Activated CD8-positive, alpha-beta memory T cell treated with anti-CD3 and anti-CD28 coated beads, Interleukin-2, amount 10 ng/mL, durations not matched to agents 7 days and 5 days (primary cell): Measurements from ENCODE around the gene ZNF235. TPM values are rescaled to one million over a fixed set of nuclear protein-coding genes. Genes with fewer than 3 reads are reported as not detected.
A peak's percentile ranks its signal among the peaks of the same experiment; 100 is the strongest.
"Not testable (repeated sequence)": the region's sequence is repeated elsewhere in the genome, so short reads cannot be mapped to it uniquely, and the experiment has no call there.

ENCODE experiments used
- ATAC-seq: fragments of 150-1000 bp; cut with Tn5 transposase; one replicate; pipeline ENCODE4 v1.10.0; 2021; ENCODE audit warnings: moderate library complexity
- CTCF ChIA-PET: fragments of 350-600 bp; sonication (Branson Sonifier 250); formaldehyde crosslinking; loops from one replicate; lab custom pipeline; 2021; ENCODE audit warnings: antibody characterized with exemption; lab: Charles Lee
- DNase-seq: peaks from one replicate; pipeline ENCODE4 v3.0.0-alpha.2; 2020
- H3K27ac Mint-ChIP-seq: one replicate; pipeline ENCODE4 v1.8.0; 2021; ENCODE audit warnings: mild to moderate bottlenecking, mixed read lengths
- H3K27me3 Mint-ChIP-seq: one replicate; pipeline ENCODE4 v1.8.0; 2021; ENCODE audit warnings: mixed read lengths
- H3K36me3 Mint-ChIP-seq: one replicate; pipeline ENCODE4 v1.8.0; 2021; ENCODE audit warnings: mild to moderate bottlenecking, mixed read lengths
- H3K4me1 Mint-ChIP-seq: one replicate; pipeline ENCODE4 v1.8.0; 2021; ENCODE audit warnings: mixed read lengths
- H3K4me3 Mint-ChIP-seq: one replicate; pipeline ENCODE4 v1.8.0; 2021; ENCODE audit warnings: mild to moderate bottlenecking, moderate library complexity, mixed read lengths
- H3K9me3 Mint-ChIP-seq: one replicate; pipeline ENCODE4 v1.8.0; 2022; ENCODE audit warnings: low read depth, mixed read lengths
- total RNA-seq, 2 experiments: library from RNA; stranded (reverse); gene quantifications; one replicate each; pipeline ENCODE4 v1.2.3, GENCODE V29; 2021

Gene ZNF235
- total RNA-seq, 2 experiments from 2014 or later, result 6.8 to 7.1 TPM

- Mint-ChIP-seq H3K36me3 (peaks cover 35% of the 10 kb centered on the region), H3K4me1 (no peaks in the 10 kb centered on the region), H3K4me3 (no peak overlapping the region), H3K27ac (no peak overlapping the region), H3K9me3 (peaks cover 34% of the 10 kb centered on the region), H3K27me3 (no peaks in the 10 kb centered on the region)
- DNase-seq (no peak), ATAC-seq (no peak)
- CTCF ChIA-PET, result no interaction called here
Measured at GRCh38 chr19:44284968-44285367, 19.9 kb downstream of the ZNF235 start.

GRCh38 chr19:44282846-44283245 lies 22.0 kb downstream of the ZNF235 start:
- ATAC-seq (no peak), DNase-seq (no peak)
- H3K27ac Mint-ChIP-seq, result no peak overlapping the region
- no peaks in the 10 kb centered on the region for H3K4me1 Mint-ChIP-seq
- H3K4me3 Mint-ChIP-seq, result no peak overlapping the region
- peaks cover 14% of the 10 kb centered on the region for H3K36me3 Mint-ChIP-seq
- CTCF ChIA-PET, result no interaction called here
- H3K9me3 Mint-ChIP-seq, result peaks cover 32% of the 10 kb centered on the region
- no peaks in the 10 kb centered on the region for H3K27me3 Mint-ChIP-seq

GRCh38 chr19:44280916-44281315 lies 23.9 kb downstream of the ZNF235 start:
- Mint-ChIP-seq H3K9me3 (peaks cover 29% of the 10 kb centered on the region), H3K4me1 (no peaks in the 10 kb centered on the region), H3K36me3 (peaks cover 7% of the 10 kb centered on the region), H3K4me3 (no peak overlapping the region), H3K27ac (no peak overlapping the region), H3K27me3 (no peaks in the 10 kb centered on the region)
- DNase-seq, result no peak
- CTCF ChIA-PET, result no interaction called here
- no peak for ATAC-seq

- peaks cover 39% of the 10 kb centered on the region for H3K9me3 Mint-ChIP-seq
- DNase-seq (no peak), ATAC-seq (no peak)
- H3K27ac Mint-ChIP-seq, result no peak overlapping the region
- H3K27me3 Mint-ChIP-seq, result no peaks in the 10 kb centered on the region
- H3K36me3 Mint-ChIP-seq, result peaks cover 19% of the 10 kb centered on the region
- CTCF ChIA-PET, result no interaction called here
- H3K4me1 Mint-ChIP-seq, result no peaks in the 10 kb centered on the region
- no peak overlapping the region for H3K4me3 Mint-ChIP-seq
Measured at GRCh38 chr19:44278181-44278690, 26.6 kb downstream of the ZNF235 start.

- CTCF ChIA-PET, result no interaction called here
- no peak for ATAC-seq
- no peak for DNase-seq
- Mint-ChIP-seq H3K9me3 (peaks cover 45% of the 10 kb centered on the region), H3K27ac (no peak overlapping the region), H3K4me3 (no peak overlapping the region), H3K36me3 (peaks cover 22% of the 10 kb centered on the region), H3K27me3 (no peaks in the 10 kb centered on the region), H3K4me1 (no peaks in the 10 kb centered on the region)
Measured at GRCh38 chr19:44277331-44277730, 27.5 kb downstream of the ZNF235 start.

- Mint-ChIP-seq H3K36me3 (peaks cover 22% of the 10 kb centered on the region), H3K27me3 (no peaks in the 10 kb centered on the region), H3K27ac (no peak overlapping the region), H3K4me3 (peak overlapping the region; percentile 60), H3K9me3 (peaks cover 19% of the 10 kb centered on the region), H3K4me1 (peaks cover 12% of the 10 kb centered on the region)
- CTCF ChIA-PET, result no interaction called here
- DNase-seq, result no peak
- no peak for ATAC-seq
Measured at GRCh38 chr19:44260695-44261446, 44.0 kb downstream of the ZNF235 start.

- CTCF ChIA-PET, result interaction anchor here (1.2 kb wide), 1 partner anchor 43 kb away, joined by 3 read pairs; no protein-coding TSS in a partner anchor
- DNase-seq (no peak), ATAC-seq (no peak)
- no peaks in the 10 kb centered on the region for H3K27me3 Mint-ChIP-seq
- H3K27ac Mint-ChIP-seq, result peak overlapping the region; percentile 74
- peak overlapping the region; percentile 60 for H3K4me3 Mint-ChIP-seq
- H3K36me3 Mint-ChIP-seq, result peaks cover 25% of the 10 kb centered on the region
- H3K4me1 Mint-ChIP-seq, result peaks cover 12% of the 10 kb centered on the region
- H3K9me3 Mint-ChIP-seq, result peaks cover 24% of the 10 kb centered on the region
Measured at GRCh38 chr19:44260343-44260681, 44.5 kb downstream of the ZNF235 start.

GRCh38 chr19:44258835-44259413 lies 45.9 kb downstream of the ZNF235 start:
- Mint-ChIP-seq H3K27ac (no peak overlapping the region), H3K4me1 (peaks cover 12% of the 10 kb centered on the region), H3K4me3 (no peak overlapping the region), H3K27me3 (no peaks in the 10 kb centered on the region), H3K36me3 (peaks cover 30% of the 10 kb centered on the region), H3K9me3 (peaks cover 32% of the 10 kb centered on the region)
- CTCF ChIA-PET, result no interaction called here
- no peak for DNase-seq
- ATAC-seq, result no peak

GRCh38 chr19:44258136-44258535 lies 46.7 kb downstream of the ZNF235 start:
- DNase-seq, result no peak
- Mint-ChIP-seq H3K9me3 (peaks cover 32% of the 10 kb centered on the region), H3K36me3 (peaks cover 30% of the 10 kb centered on the region), H3K27ac (no peak overlapping the region), H3K4me1 (peaks cover 12% of the 10 kb centered on the region), H3K27me3 (no peaks in the 10 kb centered on the region), H3K4me3 (no peak overlapping the region)
- CTCF ChIA-PET, result no interaction called here
- ATAC-seq, result no peak

GRCh38 chr19:44255705-44256411 lies 49.0 kb downstream of the ZNF235 start:
- CTCF ChIA-PET, result no interaction called here
- H3K36me3 Mint-ChIP-seq, result peaks cover 29% of the 10 kb centered on the region
- H3K27ac Mint-ChIP-seq, result no peak overlapping the region
- ATAC-seq, result no peak
- peaks cover 12% of the 10 kb centered on the region for H3K4me1 Mint-ChIP-seq
- H3K9me3 Mint-ChIP-seq, result peaks cover 43% of the 10 kb centered on the region
- DNase-seq, result no peak
- H3K27me3 Mint-ChIP-seq, result no peaks in the 10 kb centered on the region
- H3K4me3 Mint-ChIP-seq, result no peak overlapping the region

- H3K9me3 Mint-ChIP-seq, result peaks cover 52% of the 10 kb centered on the region
- DNase-seq, result no peak
- CTCF ChIA-PET, result no interaction called here
- peaks cover 2% of the 10 kb centered on the region for H3K4me1 Mint-ChIP-seq
- no peak overlapping the region for H3K27ac Mint-ChIP-seq
- peaks cover 34% of the 10 kb centered on the region for H3K36me3 Mint-ChIP-seq
- H3K27me3 Mint-ChIP-seq, result no peaks in the 10 kb centered on the region
- no peak overlapping the region for H3K4me3 Mint-ChIP-seq
- no peak for ATAC-seq
Measured at GRCh38 chr19:44254496-44254895, 50.3 kb downstream of the ZNF235 start.

- peaks cover 36% of the 10 kb centered on the region for H3K36me3 Mint-ChIP-seq
- CTCF ChIA-PET, H3K4me3 Mint-ChIP-seq, H3K27ac Mint-ChIP-seq, H3K27me3 Mint-ChIP-seq, H3K4me1 Mint-ChIP-seq, DNase-seq, ATAC-seq: not testable (repeated sequence)
- peaks cover 54% of the 10 kb centered on the region for H3K9me3 Mint-ChIP-seq
Measured at GRCh38 chr19:44253392-44253791, 51.4 kb downstream of the ZNF235 start.

- H3K27me3 Mint-ChIP-seq, CTCF ChIA-PET, DNase-seq, H3K27ac Mint-ChIP-seq, H3K4me1 Mint-ChIP-seq, H3K4me3 Mint-ChIP-seq, ATAC-seq: not testable (repeated sequence)
- peaks cover 49% of the 10 kb centered on the region for H3K9me3 Mint-ChIP-seq
- peaks cover 36% of the 10 kb centered on the region for H3K36me3 Mint-ChIP-seq
Measured at GRCh38 chr19:44252332-44252731, 52.5 kb downstream of the ZNF235 start.
